ENCODE measurements around the gene TBC1D1. TPM values are rescaled to one million over a fixed set of nuclear protein-coding genes. Genes with fewer than 3 reads are reported as not detected.
A peak's percentile ranks its signal among the peaks of the same experiment; 100 is the strongest.
"Not testable (repeated sequence)": the region's sequence is repeated elsewhere in the genome, so short reads cannot be mapped to it uniquely, and the experiment has no call there.

The TBC1D1 gene
- polyA plus RNA-seq, 1 donor from 2014 or later, result 40.9 TPM

DNA sequence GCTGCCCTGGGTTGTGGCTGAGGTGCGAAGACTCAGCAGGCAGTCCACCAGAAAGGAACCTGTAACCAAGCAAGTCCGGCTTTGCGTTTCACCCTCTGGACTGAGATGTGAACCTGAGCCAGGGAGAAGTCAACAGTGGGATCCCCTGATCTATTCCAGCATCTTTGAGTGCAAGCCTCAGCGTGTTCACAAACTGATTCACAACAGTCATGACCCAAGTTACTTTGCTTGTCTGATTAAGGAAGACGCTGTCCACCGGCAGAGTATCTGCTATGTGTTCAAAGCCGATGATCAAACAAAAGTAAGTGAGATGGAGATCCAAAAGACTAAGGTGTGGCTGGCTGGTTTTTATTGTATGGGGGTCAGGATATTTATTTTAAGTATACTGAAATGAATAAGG is 11.3 kb downstream of the TBC1D1 start:
- H3K27ac Mint-ChIP-seq, result no peak overlapping the region

DNA sequence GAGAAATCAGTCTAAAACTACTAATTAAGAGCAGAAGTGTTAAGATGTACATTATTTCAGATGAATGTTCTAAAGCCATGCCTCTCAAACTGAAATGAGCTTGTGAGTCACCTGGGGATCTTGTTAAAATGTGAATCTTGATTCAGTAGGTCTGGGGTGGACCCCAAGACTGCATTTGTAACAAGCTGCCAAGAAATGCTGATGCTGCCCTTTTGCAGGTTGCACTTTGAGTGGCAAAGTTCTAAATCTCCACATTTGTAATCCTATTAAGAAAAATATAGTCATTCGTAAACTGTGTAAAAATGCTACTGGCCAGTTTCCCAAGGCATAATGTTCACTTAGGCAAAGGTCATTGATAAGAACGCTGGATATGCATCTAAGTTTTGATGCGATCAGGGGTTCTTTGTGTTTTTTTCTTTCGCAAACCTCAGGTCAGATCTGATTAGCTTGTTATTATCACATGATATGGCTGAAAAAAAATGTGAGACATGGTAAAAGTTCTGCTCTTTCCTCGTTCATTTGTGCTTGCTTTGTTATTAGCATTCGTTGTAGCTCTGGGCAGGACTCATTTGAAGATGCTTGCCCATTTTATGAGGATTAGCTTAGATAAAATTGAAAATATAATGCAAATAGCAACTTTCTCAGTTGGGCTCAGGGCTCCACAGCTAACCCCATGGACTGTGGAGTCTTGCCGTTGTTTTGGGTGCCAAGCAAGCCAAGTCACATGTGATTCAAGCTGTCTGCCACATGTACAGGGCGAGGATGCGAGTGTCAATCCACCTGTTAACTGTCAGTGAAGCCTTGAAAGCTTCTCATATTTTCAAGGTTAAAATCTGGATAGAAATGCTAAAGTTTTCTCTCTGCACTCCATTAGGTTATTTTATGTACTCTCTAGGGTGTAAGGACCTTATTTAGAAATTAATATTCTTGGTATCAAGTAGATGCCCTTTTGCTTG is 12.1 kb downstream of the TBC1D1 start:
- peaks cover 8 to 24% (median 19%) of the 10 kb centered on the region in 3 donors for H3K4me1 Mint-ChIP-seq

More for the DNA sequence above, 11.3 kb downstream of the TBC1D1 start:
- Mint-ChIP-seq H3K4me3 (no peak overlapping the region), H3K36me3 (peaks cover 15% of the 10 kb centered on the region), H3K9me3 (peaks cover 0 to 2% (median 0%) of the 10 kb centered on the region in 3 donors), H3K4me1 (peaks cover 12 to 23% (median 23%) of the 10 kb centered on the region in 3 donors), H3K27me3 (no peaks in the 10 kb centered on the region)

DNA sequence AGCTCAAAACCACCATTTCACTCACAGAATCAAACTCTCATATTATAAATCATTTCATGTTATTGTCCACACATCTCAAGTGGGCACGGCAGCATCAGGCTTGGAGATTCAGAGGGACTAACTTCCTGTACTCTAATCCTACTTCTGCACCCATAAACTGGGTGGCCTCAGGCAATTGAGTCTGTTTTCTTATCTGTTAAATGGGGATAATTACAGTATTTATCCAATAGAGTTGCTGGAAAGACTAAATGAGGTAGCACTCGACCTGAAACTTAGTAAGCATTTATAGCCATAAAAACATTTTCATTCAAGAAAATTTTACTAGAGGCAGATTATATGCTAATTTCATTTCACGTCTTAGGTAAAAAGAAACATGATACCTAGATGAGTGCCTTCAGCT is 13.0 kb downstream of the TBC1D1 start:
- Mint-ChIP-seq H3K4me3 (no peak overlapping the region), H3K4me1 (peaks cover 12 to 24% (median 18%) of the 10 kb centered on the region in 3 donors), H3K27me3 (no peaks in the 10 kb centered on the region), H3K36me3 (peaks cover 13% of the 10 kb centered on the region), H3K27ac (no peak overlapping the region), H3K9me3 (peaks cover 0 to 2% (median 0%) of the 10 kb centered on the region in 3 donors)

More for the DNA sequence above, 12.1 kb downstream of the TBC1D1 start:
- H3K4me3 Mint-ChIP-seq, result peak overlapping the region in 1 of 4 donors; percentile 43
- no peaks in the 10 kb centered on the region for H3K27me3 Mint-ChIP-seq
- peaks cover 14% of the 10 kb centered on the region for H3K36me3 Mint-ChIP-seq
- no peak overlapping the region for H3K27ac Mint-ChIP-seq
- peaks cover 0 to 2% (median 0%) of the 10 kb centered on the region in 3 donors for H3K9me3 Mint-ChIP-seq

DNA sequence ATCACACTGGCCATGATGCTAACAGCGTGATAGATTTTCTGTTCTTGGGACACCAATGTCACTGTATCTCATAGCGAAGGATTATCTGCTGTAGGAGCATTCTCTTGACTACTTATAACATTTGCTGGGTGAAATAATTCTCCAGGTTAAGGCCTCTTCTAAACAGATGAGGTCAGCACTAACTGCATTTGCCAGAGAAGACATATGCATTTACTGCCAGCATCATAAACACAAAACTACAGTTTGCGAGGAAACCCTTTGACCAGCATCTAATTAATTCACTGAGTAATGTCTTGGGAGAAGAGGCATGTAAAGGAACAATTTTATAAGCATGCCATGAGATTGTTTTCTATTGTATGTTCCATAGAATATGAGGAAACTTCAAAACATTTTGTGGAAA is 13.9 kb downstream of the TBC1D1 start:
- H3K4me1 Mint-ChIP-seq, result peaks cover 10 to 22% (median 10%) of the 10 kb centered on the region in 3 donors
- no peak overlapping the region for H3K27ac Mint-ChIP-seq
- H3K27me3 Mint-ChIP-seq, result no peaks in the 10 kb centered on the region
- H3K36me3 Mint-ChIP-seq, result peaks cover 7% of the 10 kb centered on the region
- H3K4me3 Mint-ChIP-seq, result no peak overlapping the region
- no peaks in the 10 kb centered on the region for H3K9me3 Mint-ChIP-seq

DNA sequence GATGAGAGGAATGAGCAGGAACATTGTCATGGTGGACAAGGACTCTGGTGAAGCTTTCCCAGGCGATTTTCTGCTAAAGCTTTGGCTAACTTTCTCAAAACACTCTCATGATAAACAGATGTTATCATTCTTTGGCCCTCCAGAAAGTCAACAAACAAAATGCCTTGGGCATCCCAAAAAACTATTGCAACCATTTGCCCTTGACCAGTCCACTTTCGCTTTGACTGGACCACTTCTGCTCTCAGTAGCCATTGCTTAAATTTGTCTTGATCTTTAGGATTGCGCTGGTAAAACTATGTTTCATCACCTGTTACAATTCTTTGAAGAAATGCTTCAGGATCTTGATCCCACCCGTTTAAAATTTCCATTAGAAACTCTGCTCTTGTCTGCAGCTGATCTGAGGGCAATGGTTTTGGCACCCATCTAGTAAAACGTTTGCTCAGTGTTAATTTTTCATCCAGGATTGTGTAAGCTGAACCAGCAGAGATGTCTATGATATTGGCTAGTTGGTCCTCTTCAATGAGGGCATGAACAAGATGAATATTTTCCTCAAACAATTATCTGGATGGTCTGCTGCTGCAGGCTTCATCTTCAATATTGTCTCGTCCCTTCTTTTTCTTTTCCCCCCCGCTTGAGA is 14.8 kb downstream of the TBC1D1 start:
- Mint-ChIP-seq H3K36me3 (peaks cover 7% of the 10 kb centered on the region), H3K4me1 (peaks cover 10 to 20% (median 10%) of the 10 kb centered on the region in 3 donors), H3K4me3 (no peak overlapping the region), H3K9me3 (no peaks in the 10 kb centered on the region), H3K27me3 (no peaks in the 10 kb centered on the region), H3K27ac (no peak overlapping the region)

DNA sequence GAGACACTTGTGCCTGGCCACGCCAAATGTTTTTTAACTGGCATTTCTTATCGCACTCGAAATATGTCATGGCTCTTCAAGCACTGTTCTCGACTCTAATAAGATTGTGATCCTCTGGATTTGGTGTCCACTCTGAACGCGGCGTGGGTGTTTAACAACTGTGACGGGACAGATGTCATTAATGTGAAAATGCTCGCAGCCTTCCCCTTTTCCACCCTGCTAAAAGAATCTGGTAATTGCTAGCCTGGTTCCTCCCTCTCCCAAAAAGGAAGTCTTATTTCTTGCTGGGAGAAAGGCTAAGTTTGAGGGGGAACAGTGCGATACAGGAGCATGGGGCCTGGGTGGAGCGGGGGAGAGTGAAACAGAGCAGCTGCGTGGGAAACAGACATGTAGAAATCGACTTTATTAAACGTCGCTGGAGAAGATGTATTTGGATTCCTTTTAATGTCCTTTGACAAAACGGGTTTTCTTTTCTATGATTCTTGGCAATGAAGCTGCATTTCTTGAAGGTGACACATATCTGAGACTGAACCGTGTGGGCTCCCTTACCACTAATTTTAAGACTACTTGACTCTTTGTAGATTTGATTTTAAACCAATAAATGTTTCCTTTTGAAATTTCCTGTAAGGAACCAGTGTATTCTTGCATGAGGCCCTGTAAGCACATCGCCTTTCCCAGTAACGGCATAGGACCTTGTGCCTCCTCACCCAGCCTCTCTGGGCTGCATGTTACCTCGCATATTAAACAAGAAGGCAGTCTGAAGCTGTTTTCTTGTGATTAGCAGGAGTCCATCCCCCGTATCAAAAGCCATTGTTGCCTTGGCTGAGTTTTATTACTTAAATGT is 17.8 kb downstream of the TBC1D1 start:
- Mint-ChIP-seq H3K9me3 (no peaks in the 10 kb centered on the region), H3K36me3 (peaks cover 6% of the 10 kb centered on the region), H3K4me3 (no peak overlapping the region), H3K27me3 (no peaks in the 10 kb centered on the region), H3K4me1 (peaks cover 5 to 16% (median 9%) of the 10 kb centered on the region in 3 donors), H3K27ac (no peak overlapping the region)

DNA sequence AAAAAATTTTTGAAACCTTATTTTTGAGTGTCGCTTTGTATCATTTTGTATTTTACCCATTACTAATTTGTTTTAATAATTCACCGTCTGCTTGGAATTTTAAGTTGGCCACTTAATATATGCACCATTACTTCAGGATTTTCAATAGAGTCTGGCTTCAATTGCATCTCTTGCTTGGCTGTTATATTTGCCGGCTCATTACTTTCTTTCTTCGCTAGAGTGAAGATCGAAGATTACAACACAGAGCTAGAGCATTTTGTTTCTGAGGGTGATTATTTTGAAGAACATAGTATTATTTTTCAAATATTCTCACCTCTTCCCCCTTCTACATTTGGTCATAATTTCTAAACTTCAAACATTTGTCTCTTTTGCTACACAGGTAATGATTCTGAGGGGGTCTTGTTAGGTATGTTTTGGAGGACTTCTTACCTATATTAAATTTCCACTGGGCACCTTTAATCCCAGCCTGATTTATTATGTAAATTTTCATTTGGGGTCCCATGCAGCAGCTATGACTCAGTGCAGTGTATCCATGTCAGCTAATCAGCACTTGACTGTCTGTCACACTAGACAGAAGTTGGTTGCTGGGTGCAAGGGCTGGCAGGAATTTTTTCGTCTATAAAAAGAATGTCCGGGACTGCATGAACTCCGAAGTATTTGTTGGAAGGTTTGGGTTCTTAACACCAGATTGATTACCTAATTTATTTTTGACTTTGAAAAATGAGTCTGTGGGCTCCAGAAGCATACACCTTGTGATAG is 18.6 kb downstream of the TBC1D1 start:
- H3K36me3 Mint-ChIP-seq, result peaks cover 6% of the 10 kb centered on the region
- H3K4me3 Mint-ChIP-seq, result no peak overlapping the region
- no peaks in the 10 kb centered on the region for H3K9me3 Mint-ChIP-seq
- peaks cover 5 to 16% (median 8%) of the 10 kb centered on the region in 3 donors for H3K4me1 Mint-ChIP-seq
- no peak overlapping the region for H3K27ac Mint-ChIP-seq
- H3K27me3 Mint-ChIP-seq, result no peaks in the 10 kb centered on the region

DNA sequence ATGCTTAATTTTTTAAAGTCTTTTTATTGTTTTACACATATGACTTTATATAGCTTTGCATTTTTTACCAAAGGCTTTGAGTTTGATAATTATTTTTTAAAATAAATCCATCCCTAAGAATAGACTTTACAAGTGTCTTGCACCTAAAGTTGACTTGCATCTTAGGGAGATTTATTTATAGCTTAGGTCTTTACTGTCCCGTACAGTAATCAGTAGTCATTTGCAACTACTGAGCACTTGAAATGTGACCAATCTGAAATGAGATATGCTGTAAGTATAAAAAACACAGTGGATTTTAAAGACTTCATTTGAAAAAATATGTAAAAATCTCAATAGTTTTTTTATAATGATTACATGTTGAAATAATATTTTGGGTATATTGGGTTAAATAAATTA is 19.2 kb downstream of the TBC1D1 start:
- no peaks in the 10 kb centered on the region for H3K27me3 Mint-ChIP-seq
- H3K36me3 Mint-ChIP-seq, result peaks cover 6% of the 10 kb centered on the region
- H3K4me1 Mint-ChIP-seq, result peaks cover 5 to 13% (median 8%) of the 10 kb centered on the region in 3 donors
- no peak overlapping the region for H3K27ac Mint-ChIP-seq
- H3K9me3 Mint-ChIP-seq, result no peaks in the 10 kb centered on the region
- H3K4me3 Mint-ChIP-seq, result no peak overlapping the region

DNA sequence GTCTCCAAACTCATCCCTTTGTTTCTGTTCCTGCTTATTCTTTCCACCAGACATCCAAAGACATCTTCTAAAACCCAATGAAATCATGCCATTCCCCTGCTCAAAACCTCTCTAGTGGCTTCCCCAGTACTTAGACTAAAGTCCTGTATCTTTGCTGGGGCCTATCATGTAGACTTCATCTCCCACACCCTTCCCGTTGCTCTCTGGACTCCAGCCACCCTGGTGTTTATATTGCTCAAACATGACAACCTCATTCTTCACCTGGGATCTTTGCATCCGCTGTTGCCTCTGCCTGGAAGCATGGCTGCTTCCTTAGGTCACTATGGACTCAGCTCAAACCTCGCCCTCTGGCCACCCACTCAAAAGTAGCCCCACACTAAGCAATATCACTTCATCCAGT is 23.7 kb downstream of the TBC1D1 start:
- no peaks in the 10 kb centered on the region for H3K27me3 Mint-ChIP-seq
- no peaks in the 10 kb centered on the region for H3K9me3 Mint-ChIP-seq
- peaks cover 7% of the 10 kb centered on the region for H3K36me3 Mint-ChIP-seq
- H3K4me1 Mint-ChIP-seq, result peaks cover 0 to 6% (median 3%) of the 10 kb centered on the region in 3 donors
- no peak overlapping the region for H3K27ac Mint-ChIP-seq
- no peak overlapping the region for H3K4me3 Mint-ChIP-seq

DNA sequence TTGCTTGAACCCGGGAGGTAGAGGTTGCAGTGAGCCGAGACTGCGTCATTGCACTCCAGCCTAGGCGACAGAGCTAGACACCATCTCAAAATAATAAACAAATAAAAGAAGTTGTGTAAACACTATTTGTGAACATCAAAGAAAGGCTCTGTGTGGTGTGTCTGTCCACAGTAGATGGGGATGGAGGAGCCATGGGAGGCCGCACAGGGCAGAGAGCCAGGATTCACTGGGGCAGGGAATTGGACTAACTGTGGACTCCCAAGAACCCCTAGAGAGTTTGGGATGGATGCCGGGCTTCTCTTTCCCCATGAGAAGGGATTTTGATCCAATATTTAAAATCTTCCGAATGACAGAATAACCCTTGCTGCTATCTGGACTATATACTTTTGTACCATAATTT is 26.5 kb downstream of the TBC1D1 start:
- Mint-ChIP-seq H3K36me3 (peaks cover 7% of the 10 kb centered on the region), H3K27ac (no peak overlapping the region), H3K9me3 (no peaks in the 10 kb centered on the region), H3K4me1 (peaks cover 4 to 9% (median 5%) of the 10 kb centered on the region in 3 donors), H3K27me3 (no peaks in the 10 kb centered on the region), H3K4me3 (no peak overlapping the region)

DNA sequence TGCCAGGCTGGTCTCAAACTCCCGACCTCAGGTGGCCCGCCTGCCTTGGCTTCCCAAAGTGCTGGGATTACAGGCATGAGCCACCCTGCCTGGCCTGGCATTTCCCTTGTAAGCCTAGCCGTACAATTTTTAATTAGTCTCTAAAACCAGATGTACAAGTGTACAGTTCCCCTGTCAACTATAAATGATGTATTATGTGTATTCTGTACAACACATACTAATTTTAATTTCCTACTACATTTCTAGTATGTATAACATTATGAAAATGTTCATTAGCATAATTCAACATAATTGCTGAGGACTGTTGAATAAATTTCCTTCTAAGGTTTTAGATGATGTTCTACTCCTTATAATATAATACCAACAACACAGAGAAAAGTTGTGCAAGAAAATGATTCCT is 27.8 kb downstream of the TBC1D1 start:
- Mint-ChIP-seq H3K27ac (no peak overlapping the region), H3K27me3 (no peaks in the 10 kb centered on the region), H3K4me3 (no peak overlapping the region), H3K9me3 (no peaks in the 10 kb centered on the region), H3K36me3 (peaks cover 10% of the 10 kb centered on the region), H3K4me1 (peaks cover 5 to 9% (median 8%) of the 10 kb centered on the region in 3 donors)

DNA sequence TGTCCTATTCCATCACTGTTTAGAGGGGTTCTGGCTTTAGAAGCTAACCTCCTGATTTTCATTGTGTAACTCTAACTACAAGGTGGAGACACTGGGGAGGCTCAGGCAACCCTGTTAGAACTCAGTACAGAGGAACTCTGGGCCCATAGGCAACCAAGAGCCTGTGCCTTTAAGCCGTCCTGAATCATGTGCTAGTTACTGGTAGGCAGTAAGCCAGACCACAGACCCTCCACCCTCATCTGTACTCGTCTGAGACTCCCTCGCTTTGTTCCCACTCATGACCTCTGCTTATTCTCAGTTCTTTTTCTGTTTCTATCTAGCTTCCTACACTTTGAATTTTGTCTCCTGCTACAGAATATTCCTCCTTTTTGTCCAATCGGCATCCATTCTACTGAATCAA is 31.4 kb downstream of the TBC1D1 start:
- peaks cover 11% of the 10 kb centered on the region for H3K36me3 Mint-ChIP-seq
- H3K4me1 Mint-ChIP-seq, result peaks cover 5 to 8% (median 6%) of the 10 kb centered on the region in 3 donors
- H3K27ac Mint-ChIP-seq, result peak overlapping the region in 1 of 3 donors; percentile 4
- no peaks in the 10 kb centered on the region for H3K9me3 Mint-ChIP-seq
- H3K27me3 Mint-ChIP-seq, result no peaks in the 10 kb centered on the region
- H3K4me3 Mint-ChIP-seq, result no peak overlapping the region

DNA sequence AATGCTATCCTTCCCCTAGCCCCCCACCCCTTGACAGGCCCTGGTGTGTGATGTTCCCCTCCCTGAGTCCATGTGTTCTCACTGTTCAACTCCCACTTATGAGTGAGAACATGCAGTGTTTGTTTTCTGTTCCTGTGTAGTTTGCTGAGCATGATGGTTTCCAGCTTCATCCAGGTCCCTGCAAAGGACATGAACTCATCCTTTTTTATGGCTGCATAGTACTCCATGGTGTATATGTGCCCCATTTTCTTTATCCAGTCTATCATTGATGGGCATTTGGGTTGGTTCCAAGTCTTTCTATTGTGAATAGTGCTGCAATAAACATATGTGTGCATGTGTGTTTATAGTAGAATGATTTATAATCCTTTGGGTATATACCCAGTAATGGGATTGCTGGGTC is 32.2 kb downstream of the TBC1D1 start:
- H3K4me1 Mint-ChIP-seq, H3K27ac Mint-ChIP-seq, H3K36me3 Mint-ChIP-seq: not testable (repeated sequence)

DNA sequence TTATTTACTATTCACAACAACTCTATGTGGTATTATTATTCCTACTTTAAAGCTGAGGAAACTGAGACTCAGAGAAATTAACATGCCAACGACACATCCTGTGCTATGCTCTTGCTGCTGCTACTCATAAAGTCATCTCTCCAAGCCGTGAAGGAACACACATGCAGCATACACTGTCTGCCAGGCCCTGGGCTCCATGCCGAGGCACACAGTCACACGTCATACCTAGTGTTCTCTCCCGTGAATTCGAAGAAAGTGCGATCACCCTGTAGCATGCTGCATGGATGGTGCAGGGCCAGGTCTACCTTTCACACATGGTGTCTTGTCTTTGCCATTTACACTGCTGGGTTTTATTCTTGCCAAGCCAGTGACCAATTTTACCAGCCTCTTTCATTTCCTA is 34.1 kb downstream of the TBC1D1 start:
- Mint-ChIP-seq H3K4me3 (no peak overlapping the region), H3K36me3 (peaks cover 8% of the 10 kb centered on the region), H3K27me3 (no peaks in the 10 kb centered on the region), H3K27ac (no peak overlapping the region), H3K9me3 (no peaks in the 10 kb centered on the region), H3K4me1 (peaks cover 5 to 8% (median 6%) of the 10 kb centered on the region in 3 donors)

More for the DNA sequence above, 32.2 kb downstream of the TBC1D1 start:
- H3K4me3 Mint-ChIP-seq, H3K9me3 Mint-ChIP-seq, H3K27me3 Mint-ChIP-seq: not testable (repeated sequence)

All from IgD-negative memory B cell (primary cell).